ENCODE results near the gene LRRC14B. TPM values are rescaled to one million over a fixed set of nuclear protein-coding genes. Genes with fewer than 3 reads are reported as not detected.
"Not testable (repeated sequence)": the region's sequence is repeated elsewhere in the genome, so short reads cannot be mapped to it uniquely, and the experiment has no call there.

The LRRC14B gene
- total RNA-seq, 4 donors from 2014 or later, result not detected

GRCh38 chr5:234450-234849 is 43.2 kb downstream of the LRRC14B start:
- Histone ChIP-seq H3K27ac (no peak overlapping the region), H3K4me1 (no peaks in the 10 kb centered on the region), H3K4me3 (no peak overlapping the region), H3K27me3 (no peaks in the 10 kb centered on the region), H3K9me3 (no peaks in the 10 kb centered on the region), H3K36me3 (peaks cover 93% of the 10 kb centered on the region)
- no peak for DNase-seq (ENCODE audit: low spot score in 2 of 2)
- WGBS, result 93% methylated on average over 8 of the region's 8 CpGs
- TF ChIP-seq POLR2AphosphoS5 (IDR thresholded peaks at IDR 0.05) (no peak), EP300 (IDR thresholded peaks at IDR 0.05) (no peak), POLR2A (IDR thresholded peaks at IDR 0.05) (no peak)
- TF ChIP-seq, protein P1, sequence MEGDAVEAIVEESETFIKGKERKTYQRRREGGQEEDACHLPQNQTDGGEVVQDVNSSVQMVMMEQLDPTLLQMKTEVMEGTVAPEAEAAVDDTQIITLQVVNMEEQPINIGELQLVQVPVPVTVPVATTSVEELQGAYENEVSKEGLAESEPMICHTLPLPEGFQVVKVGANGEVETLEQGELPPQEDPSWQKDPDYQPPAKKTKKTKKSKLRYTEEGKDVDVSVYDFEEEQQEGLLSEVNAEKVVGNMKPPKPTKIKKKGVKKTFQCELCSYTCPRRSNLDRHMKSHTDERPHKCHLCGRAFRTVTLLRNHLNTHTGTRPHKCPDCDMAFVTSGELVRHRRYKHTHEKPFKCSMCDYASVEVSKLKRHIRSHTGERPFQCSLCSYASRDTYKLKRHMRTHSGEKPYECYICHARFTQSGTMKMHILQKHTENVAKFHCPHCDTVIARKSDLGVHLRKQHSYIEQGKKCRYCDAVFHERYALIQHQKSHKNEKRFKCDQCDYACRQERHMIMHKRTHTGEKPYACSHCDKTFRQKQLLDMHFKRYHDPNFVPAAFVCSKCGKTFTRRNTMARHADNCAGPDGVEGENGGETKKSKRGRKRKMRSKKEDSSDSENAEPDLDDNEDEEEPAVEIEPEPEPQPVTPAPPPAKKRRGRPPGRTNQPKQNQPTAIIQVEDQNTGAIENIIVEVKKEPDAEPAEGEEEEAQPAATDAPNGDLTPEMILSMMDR (IDR thresholded peaks at IDR 0.05), result no peak

DNA sequence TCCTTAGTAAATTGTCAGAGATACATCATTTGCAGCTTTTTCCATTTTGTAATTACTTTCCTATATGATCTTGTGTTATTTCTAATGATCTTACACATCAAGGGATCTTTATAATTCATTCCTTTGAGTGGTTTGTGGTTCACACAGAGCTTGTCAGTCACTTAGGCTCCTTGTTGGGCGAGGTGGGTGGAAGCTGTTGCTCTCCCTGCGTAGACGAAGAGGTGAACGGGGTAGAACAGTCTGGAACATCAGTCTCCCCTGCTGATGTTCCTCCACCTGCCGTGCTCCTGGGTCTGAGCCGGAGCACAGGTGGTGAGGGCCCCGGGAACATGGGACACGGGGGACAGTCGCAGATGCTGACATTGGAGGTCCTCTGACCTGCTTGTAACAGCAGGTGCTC is 44.2 kb downstream of the LRRC14B start:
- H3K36me3 ChIP-seq, result peaks cover 93% of the 10 kb centered on the region
- not testable (repeated sequence) for H3K4me3 ChIP-seq; DNase-seq (ENCODE audit: low spot score in 2 of 2); H3K4me1 ChIP-seq; H3K27me3 ChIP-seq; H3K9me3 ChIP-seq; H3K27ac ChIP-seq
- 95% methylated on average over 6 of the region's 9 CpGs for WGBS

DNA sequence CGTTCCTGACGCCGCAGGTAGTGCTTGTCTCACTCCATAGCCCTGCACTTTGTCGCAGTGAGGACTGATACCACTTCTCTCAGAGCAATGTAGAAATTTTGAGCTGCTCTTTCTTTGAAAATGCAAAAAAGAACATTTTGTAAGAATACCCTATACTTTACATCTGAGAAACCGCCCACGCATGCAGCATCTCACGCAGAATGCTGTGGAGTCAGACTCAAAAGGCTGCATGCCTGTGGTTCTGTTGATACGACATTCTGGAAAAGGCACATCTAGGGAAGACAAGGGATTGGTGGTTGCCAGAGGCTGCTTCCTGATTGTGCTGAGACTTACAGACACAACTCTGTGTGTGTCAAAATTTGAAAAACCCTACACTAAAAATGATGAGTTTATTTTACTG is 46.6 kb downstream of the LRRC14B start:
- H3K36me3 ChIP-seq, result peaks cover 95% of the 10 kb centered on the region
- not testable (repeated sequence) for DNase-seq (ENCODE audit: low spot score in 2 of 2); H3K9me3 ChIP-seq; H3K27me3 ChIP-seq; H3K27ac ChIP-seq; H3K4me3 ChIP-seq; H3K4me1 ChIP-seq
- WGBS, result 94% methylated on average over 8 of the region's 8 CpGs

DNA sequence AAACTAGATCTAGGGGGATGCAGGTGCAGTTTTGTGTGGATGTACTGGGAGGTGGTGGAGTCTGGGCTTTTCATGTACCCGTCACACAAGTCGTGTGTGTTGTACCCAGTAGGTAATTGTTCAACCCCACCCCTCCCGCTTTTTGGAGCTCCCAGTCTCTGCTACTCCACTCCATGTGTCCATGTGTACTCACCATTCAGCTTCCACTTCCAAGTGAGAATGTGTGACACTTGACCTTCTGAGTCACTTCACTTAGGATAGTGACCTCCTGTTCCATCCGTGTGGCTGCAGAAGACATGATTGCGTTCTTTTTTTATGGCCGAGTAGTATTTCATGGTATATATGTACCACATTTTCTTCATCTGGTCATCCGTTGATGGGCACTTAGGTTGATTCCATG is 49.3 kb downstream of the LRRC14B start:
- not testable (repeated sequence) for H3K9me3 ChIP-seq; H3K4me1 ChIP-seq; H3K4me3 ChIP-seq; H3K27me3 ChIP-seq; DNase-seq (ENCODE audit: low spot score in 2 of 2); H3K27ac ChIP-seq
- WGBS, result 98% methylated on average over 7 of the region's 7 CpGs
- peaks cover 84% of the 10 kb centered on the region for H3K36me3 ChIP-seq

- peaks cover 84% of the 10 kb centered on the region for H3K36me3 ChIP-seq
- not testable (repeated sequence) for H3K9me3 ChIP-seq; DNase-seq (ENCODE audit: low spot score in 2 of 2); H3K4me3 ChIP-seq; H3K4me1 ChIP-seq; H3K27me3 ChIP-seq; H3K27ac ChIP-seq
- WGBS, result 92% methylated on average over 11 of the region's 13 CpGs
These were observed 49.9 kb downstream of the LRRC14B start for GRCh38 chr5:241045-241669.

DNA sequence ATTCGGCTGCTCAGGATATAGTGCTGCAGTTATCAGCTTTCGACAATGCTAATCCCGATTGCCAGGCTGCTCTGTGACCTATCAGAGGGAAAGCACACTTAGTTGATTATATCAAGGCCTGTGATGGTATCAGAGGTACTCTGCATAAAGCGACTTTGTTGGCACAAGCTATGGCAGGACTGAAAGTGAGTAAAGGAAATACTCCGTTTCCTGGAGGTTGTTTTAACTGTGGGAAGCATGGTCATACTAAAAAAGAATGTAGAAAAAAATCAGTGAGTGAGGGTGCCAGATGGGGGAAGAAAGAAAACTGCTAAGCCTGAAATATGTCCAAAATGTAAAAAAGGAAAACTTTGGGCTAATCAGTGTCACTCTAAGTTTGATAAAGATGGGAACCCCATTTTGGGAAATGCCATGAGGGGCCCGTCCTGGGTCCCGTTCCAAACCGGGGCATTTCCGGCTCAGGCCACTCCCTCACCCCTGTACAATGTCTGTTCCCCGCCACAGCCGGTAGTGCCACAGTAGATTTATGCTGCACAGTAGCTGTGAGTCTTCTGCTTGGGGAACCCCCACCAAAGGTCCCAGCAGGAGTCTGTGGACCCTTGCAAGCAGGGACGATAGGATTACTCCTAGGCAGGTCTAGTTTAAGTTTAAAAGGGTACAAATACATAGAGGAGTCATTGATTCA is 52.5 kb downstream of the LRRC14B start:
- H3K36me3 ChIP-seq, result peaks cover 77% of the 10 kb centered on the region
- DNase-seq (ENCODE audit: low spot score in 2 of 2); H3K27ac ChIP-seq; H3K4me1 ChIP-seq; H3K9me3 ChIP-seq; H3K4me3 ChIP-seq; H3K27me3 ChIP-seq: not testable (repeated sequence)
- 72% methylated on average over 12 of the region's 12 CpGs for WGBS

DNA sequence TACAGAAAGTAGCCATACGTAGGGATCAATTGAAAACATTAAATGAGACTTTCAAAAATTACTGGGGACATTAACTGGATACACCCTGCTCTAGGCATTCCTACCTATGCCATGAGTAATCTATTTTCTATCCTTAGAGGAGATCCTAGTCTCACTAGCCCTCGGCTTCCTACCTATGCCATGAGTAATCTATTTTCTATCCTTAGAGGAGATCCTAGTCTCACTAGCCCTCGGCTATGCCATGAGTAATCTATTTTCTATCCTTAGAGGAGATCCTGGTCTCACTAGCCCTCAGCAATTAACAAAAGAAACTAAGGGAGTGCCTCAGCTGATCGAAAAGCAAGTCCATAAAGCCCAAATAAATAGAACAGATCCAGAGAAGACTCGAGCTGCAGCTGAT is 54.4 kb downstream of the LRRC14B start:
- H3K9me3 ChIP-seq; H3K4me1 ChIP-seq; H3K27ac ChIP-seq; H3K4me3 ChIP-seq; DNase-seq (ENCODE audit: low spot score in 2 of 2); H3K27me3 ChIP-seq: not testable (repeated sequence)
- 94% methylated on average over 5 of the region's 5 CpGs for WGBS
- H3K36me3 ChIP-seq, result peaks cover 75% of the 10 kb centered on the region

Other genes with a start within 250 kb of the LRRC14B start
- 1 to 10 TPM in 2 of 4 donors, under 1 TPM in 2; 0.45 to 2.4 (median 1.2) TPM for gene PLEKHG4B, start 99.3 kb upstream of the LRRC14B start, total RNA-seq
- gene CCDC127, start 26.7 kb downstream of the LRRC14B start, total RNA-seq, result 10 to 100 TPM in 1 of 4 donors, 1 to 10 TPM in 3; 3.1 to 11.7 (median 5.1) TPM
- gene SDHA, start 26.8 kb downstream of the LRRC14B start, total RNA-seq, result 10 to 100 TPM; 51.5 to 80.2 (median 68.7) TPM
- gene PDCD6, start 80.2 kb downstream of the LRRC14B start, total RNA-seq, result 100 to 1,000 TPM in 1 of 4 donors, 10 to 100 TPM in 3; 90.1 to 105 (median 96.7) TPM
- 10 to 100 TPM in 1 of 4 donors, 1 to 10 TPM in 3; 3.0 to 10.7 (median 4.2) TPM for gene AHRR, start 130.2 kb downstream of the LRRC14B start, total RNA-seq

Data from suprapubic skin (tissue), 4 donors.